ENCODE results near the gene CDKN2AIPNL. TPM values are rescaled to one million over a fixed set of nuclear protein-coding genes. Genes with fewer than 3 reads are reported as not detected.

CDKN2AIPNL gene
- polyA plus RNA-seq, 1 of the 3 experiments (the other 2 are of a cell fraction) = 23.3 TPM

- Histone ChIP-seq H3K4me3 (ENCODE audit: low read depth in 2 of 2, low read length in 1 of 2) (no peak overlapping the region), H3K4me2 (no peak overlapping the region), H3F3A (replicated peaks; ENCODE audit: insufficient read depth) (peaks cover 5% of the 10 kb centered on the region), H3K9me3 (no peaks in the 10 kb centered on the region), H4K20me1 (ENCODE audit: insufficient read depth) (no peaks in the 10 kb centered on the region), H3K4me1 (ENCODE audit: control insufficient read depth in 1 of 2, insufficient read depth in 2 of 2, low read depth in 1 of 2, low read length in 1 of 2) (peaks cover 13 to 19% of the 10 kb centered on the region in 2 experiments; a peak in 3 of 4 replicates), H3K27ac (ENCODE audit: low read depth in 2 of 2, low read length in 1 of 2) (no peak overlapping the region), H2AFZ (ENCODE audit: low read depth) (no peak overlapping the region), H3K9me2 (no peaks in the 10 kb centered on the region), H3K79me2 (ENCODE audit: insufficient read depth) (no peaks in the 10 kb centered on the region), H3K36me3 (replicated peaks in 1 of 2; ENCODE audit: control insufficient read depth in 1 of 2, insufficient read depth in 2 of 2, low read length in 1 of 2) (no peaks in the 10 kb centered on the region), H3K9ac (no peak overlapping the region), H3K27me3 (ENCODE audit: insufficient read depth) (no peaks in the 10 kb centered on the region)
- TF ChIP-seq YY1 (IDR thresholded peaks at IDR 0.05; ENCODE audit: low read depth) = no peak
- CTCF ChIA-PET = interaction anchor here (1.1 kb wide), 1 partner anchor 127 kb away, joined by 4 read pairs; no protein-coding TSS in a partner anchor
- POLR2A ChIA-PET = interaction anchor here (0.6 kb wide), 1 partner anchor 52 kb away, joined by 3 read pairs; no protein-coding TSS in a partner anchor
- no peak for DNase-seq
- no CpG with 5 or more reads among the region's 1 CpG for WGBS (ENCODE audit: low lambda C conversion rate)
Observed at GRCh38 chr5:134459491-134459890, 47.8 kb upstream of the CDKN2AIPNL start.

GRCh38 chr5:134459010-134459403 is 47.3 kb upstream of the CDKN2AIPNL start:
- no peak overlapping the region for H2AFZ ChIP-seq (ENCODE audit: low read depth)
- H3K27me3 ChIP-seq (ENCODE audit: insufficient read depth) = no peaks in the 10 kb centered on the region
- WGBS (ENCODE audit: low lambda C conversion rate) = 95% methylated on average over 7 of the region's 8 CpGs
- H3K9me3 ChIP-seq = no peaks in the 10 kb centered on the region
- POLR2A ChIA-PET = interaction anchor here (0.6 kb wide), 1 partner anchor 51 kb away, joined by 3 read pairs; no protein-coding TSS in a partner anchor
- TF ChIP-seq TEAD4 (IDR thresholded peaks at IDR 0.05; ENCODE audit: borderline replicate concordance, insufficient read depth) (no peak), EZH2phosphoT487 (IDR thresholded peaks at IDR 0.05; ENCODE audit: borderline replicate concordance, low read depth) (no peak), JUND (IDR thresholded peaks at IDR 0.05) (no peak), ELF1 (IDR thresholded peaks at IDR 0.05) (no peak), RAD21 (IDR thresholded peaks at IDR 0.05; ENCODE audit: low read length) (no peak), RFX5 (IDR thresholded peaks at IDR 0.05; ENCODE audit: low read length) (no peak), GATA2 (CRISPR knock-in tag; IDR thresholded peaks at IDR 0.05) (no peak), FOSL2 (IDR thresholded peaks at IDR 0.05; ENCODE audit: borderline replicate concordance, low read depth) (no peak), FOXJ3 (CRISPR knock-in tag; IDR thresholded peaks at IDR 0.05) (no peak)
- H3K4me1 ChIP-seq (ENCODE audit: control insufficient read depth in 1 of 2, insufficient read depth in 2 of 2, low read depth in 1 of 2, low read length in 1 of 2) = peaks cover 13 to 19% of the 10 kb centered on the region in 2 experiments; a peak in 3 of 4 replicates
- no peaks in the 10 kb centered on the region for H4K20me1 ChIP-seq (ENCODE audit: insufficient read depth)
- no peaks in the 10 kb centered on the region for H3K9me2 ChIP-seq
- no peak for DNase-seq
- H3K79me2 ChIP-seq (ENCODE audit: insufficient read depth) = no peaks in the 10 kb centered on the region
- CTCF ChIA-PET = interaction anchor here (1.1 kb wide), 1 partner anchor 128 kb away, joined by 4 read pairs; no protein-coding TSS in a partner anchor
- no peak overlapping the region for H3K4me2 ChIP-seq
- no peak overlapping the region for H3K9ac ChIP-seq
- peaks cover 5% of the 10 kb centered on the region for H3F3A ChIP-seq (replicated peaks; ENCODE audit: insufficient read depth)
- no peaks in the 10 kb centered on the region for H3K36me3 ChIP-seq (replicated peaks in 1 of 2; ENCODE audit: control insufficient read depth in 1 of 2, insufficient read depth in 2 of 2, low read length in 1 of 2)
- H3K27ac ChIP-seq (ENCODE audit: low read depth in 2 of 2, low read length in 1 of 2) = no peak overlapping the region
- H3K4me3 ChIP-seq (ENCODE audit: low read depth in 2 of 2, low read length in 1 of 2) = no peak overlapping the region

- Histone ChIP-seq H3K4me1 (ENCODE audit: control insufficient read depth in 1 of 2, insufficient read depth in 2 of 2, low read depth in 1 of 2, low read length in 1 of 2) (peaks cover 13 to 19% of the 10 kb centered on the region in 2 experiments; a peak in 2 of 4 replicates), H3K4me2 (peak overlapping the region; percentile 52; the same call in 1 of the 2 replicates), H3K79me2 (ENCODE audit: insufficient read depth) (no peaks in the 10 kb centered on the region), H3K9me2 (no peaks in the 10 kb centered on the region), H3K4me3 (ENCODE audit: low read depth in 2 of 2, low read length in 1 of 2) (no peak overlapping the region), H3K9me3 (no peaks in the 10 kb centered on the region), H3K36me3 (replicated peaks in 1 of 2; ENCODE audit: control insufficient read depth in 1 of 2, insufficient read depth in 2 of 2, low read length in 1 of 2) (no peaks in the 10 kb centered on the region), H2AFZ (ENCODE audit: low read depth) (no peak overlapping the region), H3K27ac (ENCODE audit: low read depth in 2 of 2, low read length in 1 of 2) (peak overlapping the region in 1 of 2 experiments; percentile 17; a peak in 1 of 4 replicates), H4K20me1 (ENCODE audit: insufficient read depth) (no peaks in the 10 kb centered on the region), H3F3A (replicated peaks; ENCODE audit: insufficient read depth) (peaks cover 5% of the 10 kb centered on the region), H3K27me3 (ENCODE audit: insufficient read depth) (no peaks in the 10 kb centered on the region), H3K9ac (no peak overlapping the region)
- ChIA-PET POLR2A (no interaction called here), CTCF (interaction anchor here (0.6 kb wide), 1 partner anchor 10 kb away, joined by 3 read pairs; no protein-coding TSS in a partner anchor)
- peak; percentile 72 for TF ChIP-seq NFIC (IDR thresholded peaks at IDR 0.05; ENCODE audit: borderline replicate concordance)
- TF ChIP-seq MAX (IDR thresholded peaks at IDR 0.05; ENCODE audit: low read depth) = 0 out of 2 replicates have a peak, but pooled peaks have one; percentile 30
- 0 out of 2 replicates have a peak, but pooled peaks have one; percentile 10 for TF ChIP-seq SIN3A (IDR thresholded peaks at IDR 0.05; ENCODE audit: borderline replicate concordance, low read depth, low read length)
- TF ChIP-seq PBX3 (IDR thresholded peaks at IDR 0.05) = no peak
- no peak for DNase-seq
- WGBS (ENCODE audit: low lambda C conversion rate) = 55% methylated on average over 10 of the region's 10 CpGs
Observed at GRCh38 chr5:134458234-134459009, 46.7 kb upstream of the CDKN2AIPNL start.

Measured in SK-N-SH (cell line).